Measurements from ENCODE around the gene PDLIM3. TPM values are rescaled to one million over a fixed set of nuclear protein-coding genes. Genes with fewer than 3 reads are reported as not detected.

The PDLIM3 gene
- total RNA-seq, 1 experiment from 2014 or later = 6.2 TPM

- POLR2A ChIA-PET = no interaction called here
- DNase-seq (ENCODE audit: low spot score) (no peak), ATAC-seq (no peak)
- CTCF ChIA-PET = no interaction called here
- Mint-ChIP-seq H3K36me3 (no peaks in the 10 kb centered on the region), H3K4me1 (peaks cover 19% of the 10 kb centered on the region), H3K27me3 (ENCODE audit: low read depth) (peaks cover 17% of the 10 kb centered on the region), H3K4me3 (no peak overlapping the region), H3K9me3 (peaks cover 7% of the 10 kb centered on the region), H3K27ac (no peak overlapping the region)
- TF ChIP-seq SOX15 (CRISPR knock-in tag; IDR thresholded peaks at IDR 0.05) = no peak
- TF ChIP-seq ELF4 (CRISPR knock-in tag; IDR thresholded peaks at IDR 0.05; ENCODE audit: low read depth) = no peak
- TF ChIP-seq IRF1 (CRISPR knock-in tag; IDR thresholded peaks at IDR 0.05) = no peak
- no peak for TF ChIP-seq ZNF232 (CRISPR knock-in tag; IDR thresholded peaks at IDR 0.05)
- no peak for TF ChIP-seq FOXP4 (CRISPR knock-in tag; IDR thresholded peaks at IDR 0.05)
- TF ChIP-seq SP1 (CRISPR knock-in tag; conservative IDR thresholded peaks at IDR 0.05) = no peak
- TF ChIP-seq ETV6 (CRISPR knock-in tag; IDR thresholded peaks at IDR 0.05) = no peak
- TF ChIP-seq ZNF425 (CRISPR knock-in tag; conservative IDR thresholded peaks at IDR 0.05) = no peak
- no peak for TF ChIP-seq E2F5 (CRISPR knock-in tag; IDR thresholded peaks at IDR 0.05)
- TF ChIP-seq HMGA2 (CRISPR knock-in tag; IDR thresholded peaks at IDR 0.05) = no peak
- no peak for TF ChIP-seq JAZF1 (CRISPR knock-in tag; IDR thresholded peaks at IDR 0.05)
- no peak for TF ChIP-seq TEAD4 (CRISPR knock-in tag; IDR thresholded peaks at IDR 0.05)
- TF ChIP-seq MLX (CRISPR knock-in tag; IDR thresholded peaks at IDR 0.05) = no peak
- no peak for TF ChIP-seq ZNF532 (CRISPR knock-in tag; IDR thresholded peaks at IDR 0.05; ENCODE audit: borderline replicate concordance)
Measured at GRCh38 chr4:185580699-185581098, 45.4 kb upstream of the PDLIM3 start.

GRCh38 chr4:185578284-185578683 lies 43.0 kb upstream of the PDLIM3 start:
- POLR2A ChIA-PET = no interaction called here
- TF ChIP-seq GTF2I (CRISPR knock-in tag; conservative IDR thresholded peaks at IDR 0.05) (no peak), CDX4 (CRISPR knock-in tag; IDR thresholded peaks at IDR 0.05; ENCODE audit: borderline replicate concordance) (no peak), FOXP1 (CRISPR knock-in tag; IDR thresholded peaks at IDR 0.05; ENCODE audit: borderline replicate concordance) (no peak), JUN (CRISPR knock-in tag; IDR thresholded peaks at IDR 0.05) (no peak), ZNF263 (CRISPR knock-in tag; IDR thresholded peaks at IDR 0.05; ENCODE audit: low read depth) (no peak), SMAD3 (CRISPR knock-in tag; IDR thresholded peaks at IDR 0.05; ENCODE audit: borderline replicate concordance) (no peak), ZNF512 (CRISPR knock-in tag; IDR thresholded peaks at IDR 0.05; ENCODE audit: borderline replicate concordance) (no peak), SMAD4 (CRISPR knock-in tag; IDR thresholded peaks at IDR 0.05) (no peak), EMX1 (CRISPR knock-in tag; IDR thresholded peaks at IDR 0.05) (no peak), HMGA2 (CRISPR knock-in tag; IDR thresholded peaks at IDR 0.05) (no peak)

More at GRCh38 chr4:185578284-185578683, 43.0 kb upstream of the PDLIM3 start:
- ATAC-seq (no peak), DNase-seq (ENCODE audit: low spot score) (no peak)
- peaks cover 5% of the 10 kb centered on the region for H3K27me3 Mint-ChIP-seq (ENCODE audit: low read depth)
- CTCF ChIA-PET = interaction anchor here (1.3 kb wide), 1 partner anchor 19 kb away, joined by 3 read pairs; no protein-coding TSS in a partner anchor
- no peak overlapping the region for H3K4me3 Mint-ChIP-seq
- H3K9me3 Mint-ChIP-seq = peaks cover 7% of the 10 kb centered on the region
- no peak overlapping the region for H3K27ac Mint-ChIP-seq
- no peaks in the 10 kb centered on the region for H3K36me3 Mint-ChIP-seq
- peaks cover 13% of the 10 kb centered on the region for H3K4me1 Mint-ChIP-seq

All from WTC11 (cell line).